ENCODE data around the gene MALSU1.

Gene MALSU1

GRCh38 chr7:23298885-23299769 is at the start of gene MALSU1:
Gene MALSU1 (plus strand): TSS chr7:23299339. CDS start chr7:23299353, 14 bp downstream.
- peak; percentile 95 for DNase-seq

GRCh38 chr7:23249486-23249885 is 49.7 kb upstream of the MALSU1 start:
- no peak for DNase-seq

GRCh38 chr7:23254051-23254681 is 45.0 kb upstream of the MALSU1 start:
- no peak for DNase-seq

DNA sequence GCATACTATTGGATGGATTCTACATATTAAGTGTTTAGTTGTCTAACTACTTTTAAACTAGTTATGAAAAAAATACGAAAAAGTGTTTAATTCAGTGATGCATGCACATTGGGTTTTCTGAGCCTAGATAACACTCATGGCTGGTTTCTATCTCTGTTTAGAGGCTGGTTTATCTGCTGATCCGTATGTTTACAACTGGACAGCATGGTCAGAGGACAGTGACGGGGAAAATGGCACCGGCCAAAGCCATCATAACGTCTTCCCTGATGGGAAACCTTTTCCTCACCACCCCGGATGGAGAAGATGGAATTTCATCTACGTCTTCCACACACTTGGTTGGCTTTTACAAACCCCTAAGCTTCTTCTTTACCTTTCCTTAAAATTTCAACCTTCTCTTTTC is 42.4 kb upstream of the MALSU1 start:
- DNase-seq: no peak

- DNase-seq: no peak
These were observed 38.8 kb upstream of the MALSU1 start for GRCh38 chr7:23260371-23260770.

DNA sequence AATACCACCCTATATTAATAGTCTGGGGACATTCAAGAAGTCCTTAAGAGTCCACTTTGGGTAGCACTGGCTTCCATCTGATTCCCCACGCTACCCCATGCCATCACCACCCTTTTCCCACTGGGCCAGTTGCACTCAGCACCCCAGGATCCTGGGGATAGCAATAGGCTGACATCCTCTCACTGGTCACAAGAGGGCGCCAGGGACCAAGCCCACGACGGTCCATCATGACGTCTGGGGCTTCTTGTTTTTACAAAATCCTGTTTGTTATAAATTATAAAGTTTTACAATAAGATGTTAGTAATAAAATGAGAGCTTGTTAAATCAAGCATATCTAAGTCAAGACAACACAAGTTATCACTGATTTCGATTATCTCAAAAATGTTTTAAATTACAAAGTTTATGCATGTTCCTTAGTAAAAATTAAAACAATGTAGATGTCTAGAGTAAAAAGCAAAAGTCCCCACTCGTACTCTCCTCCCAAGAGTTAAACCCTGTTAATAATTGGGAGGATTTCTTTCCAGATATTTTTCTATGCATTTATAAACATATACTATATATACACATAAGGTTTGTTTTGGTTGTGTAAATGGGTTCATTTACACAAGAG is 37.2 kb upstream of the MALSU1 start:
- peak; percentile 35 for DNase-seq

DNA sequence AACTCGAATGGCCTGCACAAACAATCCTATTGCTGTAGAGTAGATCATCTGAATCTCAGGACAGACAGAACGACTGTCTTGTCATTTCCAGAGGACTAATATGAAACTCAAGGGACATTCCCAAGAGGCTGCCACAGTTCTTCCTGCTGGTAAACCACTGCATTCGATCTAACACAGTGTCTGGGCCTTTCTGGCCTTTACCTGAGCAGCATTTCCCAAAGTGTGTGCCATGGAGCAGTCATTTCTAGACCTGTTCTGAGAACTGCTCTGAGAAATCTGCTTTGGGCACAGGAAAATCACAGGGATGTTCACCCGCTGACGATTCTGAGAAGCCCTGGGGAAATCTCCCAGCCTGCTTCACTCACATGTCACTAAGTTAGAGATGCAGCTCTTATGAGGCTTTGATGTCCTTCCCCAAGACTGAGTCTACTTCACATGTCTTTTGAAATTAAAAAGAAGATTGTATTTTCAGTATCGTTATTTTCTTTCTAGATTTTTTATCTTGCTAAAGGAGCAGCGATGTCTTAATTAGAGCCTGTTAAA is 34.2 kb upstream of the MALSU1 start:
- DNase-seq: no peak

GRCh38 chr7:23266918-23267317 is 32.2 kb upstream of the MALSU1 start:
- DNase-seq: no peak

DNA sequence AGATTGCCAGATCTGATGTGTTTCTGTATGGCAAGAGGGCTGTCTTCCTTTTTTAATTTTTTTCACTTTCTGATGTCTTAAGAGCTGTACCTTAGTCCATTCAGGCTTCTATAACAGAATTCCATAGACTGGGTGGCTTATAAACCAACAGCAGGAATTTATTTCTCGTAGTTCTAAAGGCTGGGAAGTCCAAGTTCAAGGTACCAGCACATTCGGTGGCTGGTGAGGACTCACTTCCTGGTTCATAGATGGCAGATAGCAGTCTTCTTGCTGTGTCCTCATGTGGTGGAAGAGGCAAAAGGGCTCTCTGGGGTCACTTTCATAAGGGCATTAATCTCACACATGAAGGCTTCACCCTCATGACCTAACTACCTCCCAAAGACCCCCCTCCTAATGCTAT is 31.8 kb upstream of the MALSU1 start:
- no peak for DNase-seq

GRCh38 chr7:23268167-23268566 is 31.0 kb upstream of the MALSU1 start:
- DNase-seq: no peak

- no peak for DNase-seq
These were observed 30.4 kb upstream of the MALSU1 start for GRCh38 chr7:23268746-23269145.

DNA sequence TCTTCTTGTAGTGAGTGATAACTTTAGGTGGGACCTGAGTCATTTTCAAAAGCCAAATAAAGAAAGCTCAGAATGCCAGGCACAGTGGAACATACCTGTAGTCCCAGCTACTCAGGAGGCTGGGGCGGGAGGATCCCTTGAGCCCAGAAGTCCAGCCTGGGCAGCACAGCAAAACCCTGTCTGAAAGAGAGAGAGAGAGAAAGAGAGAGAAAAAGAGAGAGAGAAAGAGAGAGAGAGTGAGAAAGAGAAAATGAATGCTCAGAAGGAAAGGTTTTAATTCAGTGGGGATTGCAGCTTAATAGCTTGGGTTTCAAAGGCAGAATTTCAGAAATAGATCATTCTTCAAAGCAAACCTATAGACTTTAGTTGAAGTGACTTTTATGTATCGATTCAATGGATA is 26.9 kb upstream of the MALSU1 start:
- DNase-seq: no peak

GRCh38 chr7:23273141-23273599 is 26.0 kb upstream of the MALSU1 start:
- DNase-seq: peak; percentile 79

DNA sequence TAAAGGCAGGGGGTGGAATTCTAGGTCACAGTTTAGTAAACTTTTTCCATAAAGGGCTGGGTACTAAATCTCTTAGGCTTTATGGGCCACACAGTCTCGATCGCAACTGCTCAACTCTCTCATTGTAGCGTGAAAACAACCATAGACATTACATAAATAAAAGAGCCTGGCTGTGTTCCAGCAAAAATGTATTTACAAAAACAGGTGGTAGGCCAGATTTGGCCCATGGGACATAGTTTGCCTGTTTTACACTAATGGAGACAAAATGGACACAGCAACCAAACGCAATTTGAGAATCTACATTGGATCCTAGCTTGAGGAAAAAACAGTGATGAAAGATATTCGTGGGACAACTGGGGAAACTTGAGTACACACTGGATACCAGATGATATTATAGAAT is 23.2 kb upstream of the MALSU1 start:
- DNase-seq: no peak

- DNase-seq: no peak
These were observed 22.8 kb upstream of the MALSU1 start for GRCh38 chr7:23276376-23276775.

GRCh38 chr7:23276947-23277346 is 22.2 kb upstream of the MALSU1 start:
- no peak for DNase-seq

- DNase-seq: peak; percentile 65
These were observed 21.7 kb upstream of the MALSU1 start for GRCh38 chr7:23277359-23277989.

GRCh38 chr7:23279819-23280525 is 19.2 kb upstream of the MALSU1 start:
- no peak for DNase-seq

- DNase-seq: no peak
These were observed 16.1 kb upstream of the MALSU1 start for GRCh38 chr7:23283086-23283485.

DNA sequence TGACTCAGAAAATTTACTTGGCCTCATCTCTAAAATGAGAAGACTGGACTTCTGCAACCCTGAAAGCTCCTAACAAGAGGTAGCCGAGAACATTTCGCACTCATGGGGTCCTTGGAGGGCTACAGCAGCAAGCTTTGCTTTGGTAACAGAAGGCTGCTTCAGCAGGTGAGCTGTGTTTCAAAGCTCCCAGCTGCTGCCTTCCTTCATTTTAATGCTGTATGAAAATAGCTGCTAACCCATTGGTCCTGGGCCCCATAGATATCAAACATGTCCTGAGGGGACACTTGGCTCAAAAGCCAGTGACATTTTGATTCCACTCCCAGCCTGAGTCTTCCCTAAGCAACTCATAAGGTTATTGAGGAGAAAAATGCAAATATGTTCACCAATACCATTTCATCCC is 14.3 kb upstream of the MALSU1 start:
- DNase-seq: no peak

- DNase-seq: no peak
These were observed 13.2 kb upstream of the MALSU1 start for GRCh38 chr7:23285657-23286646.

Data from NCI-H748 treated with DMSO at 0.1 percent for 48 hours (cell line).